T1000 (cell line): ENCODE results near the gene MTR.

Experiments used
- DNase-seq: peaks from one replicate; lab custom pipeline; 2025; ENCODE audit warnings: mixed read lengths; lab: John Stamatoyannopoulos, UW

The MTR gene

GRCh38 chr1:236952246-236953003 lies 157.3 kb downstream of the MTR start:
- no peak for DNase-seq

GRCh38 chr1:236953151-236953700 lies 158.1 kb downstream of the MTR start:
- DNase-seq, result no peak
